ENCODE measurements around the gene LAMB1. TPM values are rescaled to one million over a fixed set of nuclear protein-coding genes. Genes with fewer than 3 reads are reported as not detected.

The LAMB1 gene
- total RNA-seq, 1 donor from 2014 or later: 60.0 TPM

DNA sequence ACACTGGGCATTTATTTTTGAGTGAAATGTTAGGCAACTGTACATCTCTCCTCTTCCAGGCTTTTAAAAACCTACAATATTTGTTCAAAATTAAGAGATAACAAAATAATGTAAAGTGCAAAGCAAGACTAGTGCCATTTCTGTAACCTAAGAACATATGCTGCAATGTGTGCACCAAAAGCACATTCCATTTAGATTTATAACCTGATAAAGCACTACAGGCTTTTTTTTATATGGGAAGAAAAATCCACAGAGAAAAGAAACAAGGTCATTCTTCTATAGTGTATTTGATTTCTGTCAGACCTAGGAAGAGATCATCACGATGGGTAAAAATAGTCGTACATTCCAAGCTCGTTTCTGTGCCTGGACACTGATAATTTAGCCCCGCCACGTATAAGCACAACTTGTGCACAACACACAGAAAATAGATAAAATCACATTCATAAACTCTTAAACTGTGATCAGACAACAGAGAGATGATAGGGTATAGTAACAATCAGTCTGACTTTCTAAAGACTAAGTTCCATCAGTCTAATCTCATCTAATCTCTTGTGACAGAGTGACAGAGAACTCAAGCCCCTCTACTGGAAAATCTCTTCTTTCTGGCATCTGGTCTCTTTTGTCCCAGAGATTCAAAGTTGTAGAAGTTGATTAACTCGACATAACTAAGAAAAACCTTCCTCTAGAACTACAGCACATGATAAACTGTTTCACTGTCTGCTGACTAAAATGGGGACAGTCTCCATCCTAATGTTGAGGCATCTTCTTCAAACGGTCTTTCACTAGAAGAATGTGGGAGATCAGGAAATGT is 6.7 kb downstream of the LAMB1 start:
- Histone ChIP-seq H3K9me3 (replicated peaks) (no peaks in the 10 kb centered on the region), H3K27ac (replicated peaks) (peak overlapping the region; percentile 87), H3K36me3 (peaks cover 42% of the 10 kb centered on the region), H3K4me1 (peaks cover 92% of the 10 kb centered on the region), H3K4me3 (peak overlapping the region; percentile 1), H3K27me3 (ENCODE audit: low read depth) (no peaks in the 10 kb centered on the region)
- no peak for DNase-seq
- intact Hi-C loops (cut with micrococcal nuclease): no loop called here
- TF ChIP-seq, protein P1, sequence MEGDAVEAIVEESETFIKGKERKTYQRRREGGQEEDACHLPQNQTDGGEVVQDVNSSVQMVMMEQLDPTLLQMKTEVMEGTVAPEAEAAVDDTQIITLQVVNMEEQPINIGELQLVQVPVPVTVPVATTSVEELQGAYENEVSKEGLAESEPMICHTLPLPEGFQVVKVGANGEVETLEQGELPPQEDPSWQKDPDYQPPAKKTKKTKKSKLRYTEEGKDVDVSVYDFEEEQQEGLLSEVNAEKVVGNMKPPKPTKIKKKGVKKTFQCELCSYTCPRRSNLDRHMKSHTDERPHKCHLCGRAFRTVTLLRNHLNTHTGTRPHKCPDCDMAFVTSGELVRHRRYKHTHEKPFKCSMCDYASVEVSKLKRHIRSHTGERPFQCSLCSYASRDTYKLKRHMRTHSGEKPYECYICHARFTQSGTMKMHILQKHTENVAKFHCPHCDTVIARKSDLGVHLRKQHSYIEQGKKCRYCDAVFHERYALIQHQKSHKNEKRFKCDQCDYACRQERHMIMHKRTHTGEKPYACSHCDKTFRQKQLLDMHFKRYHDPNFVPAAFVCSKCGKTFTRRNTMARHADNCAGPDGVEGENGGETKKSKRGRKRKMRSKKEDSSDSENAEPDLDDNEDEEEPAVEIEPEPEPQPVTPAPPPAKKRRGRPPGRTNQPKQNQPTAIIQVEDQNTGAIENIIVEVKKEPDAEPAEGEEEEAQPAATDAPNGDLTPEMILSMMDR (IDR thresholded peaks at IDR 0.05; ENCODE audit: borderline replicate concordance): no peak

DNA sequence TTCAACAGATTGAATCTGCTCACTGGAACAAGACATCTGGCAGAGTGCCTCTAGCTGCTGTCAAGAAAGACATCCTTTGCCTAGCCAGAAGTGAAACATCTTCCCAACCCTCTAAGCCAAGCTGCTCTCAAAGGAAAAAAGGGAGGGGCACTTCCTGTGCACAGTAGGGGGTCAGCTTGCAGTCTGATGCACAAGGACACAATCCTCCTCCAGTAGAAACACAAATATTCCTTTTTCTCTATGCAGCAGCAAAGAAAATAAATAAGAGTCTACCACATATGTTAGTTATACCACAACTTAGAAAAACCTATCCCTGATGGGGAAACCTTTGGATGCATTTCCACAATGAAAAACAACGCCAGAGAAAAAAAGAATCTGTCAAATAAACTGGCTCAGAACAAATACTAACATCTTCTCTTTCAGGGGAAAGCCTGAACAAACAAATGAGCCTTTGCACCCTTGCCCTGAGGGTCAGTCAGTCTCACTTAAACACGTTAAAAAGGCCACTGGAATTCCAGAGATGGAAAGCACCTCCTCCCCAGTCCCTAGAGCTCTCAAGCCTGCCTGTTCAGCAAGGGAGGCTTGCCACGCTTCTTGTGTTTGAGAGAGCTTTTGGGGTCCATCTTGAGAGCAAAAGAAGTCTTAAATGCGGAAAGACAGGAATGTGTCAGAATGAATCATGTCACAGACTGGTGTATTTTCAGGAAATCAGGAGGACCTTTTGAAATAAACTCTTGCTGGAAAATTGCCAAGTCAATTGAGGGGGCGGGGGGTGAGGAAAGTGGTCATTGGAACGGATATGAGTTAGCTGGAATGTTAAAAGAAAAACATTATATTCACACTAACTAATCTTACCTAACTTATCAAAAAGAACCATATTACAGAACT is 7.5 kb downstream of the LAMB1 start:
- Histone ChIP-seq H3K4me1 (peaks cover 92% of the 10 kb centered on the region), H3K27ac (replicated peaks) (peak overlapping the region; percentile 87), H3K36me3 (peaks cover 42% of the 10 kb centered on the region), H3K4me3 (peak overlapping the region; percentile 1), H3K27me3 (ENCODE audit: low read depth) (no peaks in the 10 kb centered on the region), H3K9me3 (replicated peaks) (no peaks in the 10 kb centered on the region)
- intact Hi-C loops (cut with micrococcal nuclease): no loop called here
- TF ChIP-seq, protein P1 (IDR thresholded peaks at IDR 0.05; ENCODE audit: borderline replicate concordance): no peak
- DNase-seq: no peak

DNA sequence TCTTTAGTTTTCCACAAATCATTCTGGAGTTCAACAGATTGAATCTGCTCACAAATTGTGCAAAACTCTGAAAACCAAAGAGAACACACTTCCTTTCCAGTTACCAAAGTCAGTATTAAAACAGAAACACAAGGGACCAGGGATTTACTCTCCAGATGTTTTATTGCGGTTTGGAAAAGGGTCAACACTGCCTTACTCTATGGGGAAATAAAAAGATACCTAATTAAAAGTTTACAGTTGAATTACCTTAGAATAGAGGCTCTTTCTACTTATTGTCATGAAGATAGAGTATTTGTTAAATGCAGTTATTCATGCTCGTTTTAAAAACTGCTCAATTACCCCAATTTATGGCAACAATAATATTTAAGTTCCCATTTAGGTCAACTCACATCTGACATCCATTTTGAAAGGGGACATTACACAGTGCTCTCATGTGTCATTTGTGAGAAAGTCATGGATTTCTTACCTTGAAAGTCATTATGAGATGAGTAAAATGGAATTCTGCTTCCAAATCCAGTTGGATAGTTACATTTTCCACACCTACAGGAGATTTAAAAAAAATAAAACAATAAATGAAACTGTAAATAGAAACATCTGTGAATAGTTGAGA is 8.4 kb downstream of the LAMB1 start:
- intact Hi-C loops (cut with micrococcal nuclease): no loop called here
- Histone ChIP-seq H3K36me3 (peaks cover 42% of the 10 kb centered on the region), H3K27me3 (ENCODE audit: low read depth) (no peaks in the 10 kb centered on the region), H3K27ac (replicated peaks) (peak overlapping the region; percentile 87), H3K9me3 (replicated peaks) (no peaks in the 10 kb centered on the region), H3K4me1 (peaks cover 91% of the 10 kb centered on the region), H3K4me3 (no peak overlapping the region)
- no peak for DNase-seq
- TF ChIP-seq, protein P1 (IDR thresholded peaks at IDR 0.05; ENCODE audit: borderline replicate concordance): no peak

DNA sequence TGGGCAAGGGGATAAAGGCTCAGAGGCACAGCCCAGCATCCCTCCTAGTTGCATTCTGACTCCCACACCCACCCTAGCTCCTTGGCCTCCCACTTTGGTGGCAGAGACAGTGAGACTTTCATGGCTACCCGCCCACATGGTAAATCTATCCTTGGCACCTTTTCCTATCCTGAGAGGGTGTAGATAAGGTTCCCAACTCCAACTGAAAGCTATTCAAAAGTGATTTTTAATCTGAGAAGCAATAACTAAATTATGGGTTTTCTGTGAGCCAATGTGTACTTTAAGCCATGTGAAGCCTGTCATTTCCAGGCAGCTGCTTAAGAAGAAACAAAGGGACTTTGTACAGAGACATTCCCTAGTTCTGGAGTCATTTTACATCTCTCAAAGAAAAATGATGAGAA is 9.1 kb downstream of the LAMB1 start:
- intact Hi-C loops (cut with micrococcal nuclease): no loop called here
- Histone ChIP-seq H3K4me3 (no peak overlapping the region), H3K27ac (replicated peaks) (peak overlapping the region; percentile 87), H3K9me3 (replicated peaks) (no peaks in the 10 kb centered on the region), H3K27me3 (ENCODE audit: low read depth) (no peaks in the 10 kb centered on the region), H3K36me3 (peaks cover 42% of the 10 kb centered on the region), H3K4me1 (peaks cover 90% of the 10 kb centered on the region)
- TF ChIP-seq, protein P1 (IDR thresholded peaks at IDR 0.05; ENCODE audit: borderline replicate concordance): no peak
- no peak for DNase-seq

- no peak for DNase-seq
- intact Hi-C loops (cut with micrococcal nuclease): no loop called here
These were observed 13.2 kb downstream of the LAMB1 start for GRCh38 chr7:107989618-107990373.

More at GRCh38 chr7:107989618-107990373, 13.2 kb downstream of the LAMB1 start:
- Histone ChIP-seq H3K27me3 (ENCODE audit: low read depth) (no peaks in the 10 kb centered on the region), H3K9me3 (replicated peaks) (no peaks in the 10 kb centered on the region), H3K4me3 (peak overlapping the region; percentile 1), H3K4me1 (peaks cover 55% of the 10 kb centered on the region), H3K36me3 (peaks cover 56% of the 10 kb centered on the region), H3K27ac (replicated peaks) (peak overlapping the region; percentile 87)
- TF ChIP-seq, protein P1 (IDR thresholded peaks at IDR 0.05; ENCODE audit: borderline replicate concordance): no peak

Measured in left ventricle myocardium inferior (tissue), 1 donor.